Endothelial cell of umbilical vein (primary cell): ENCODE results near the gene GALNT1. TPM values are rescaled to one million over a fixed set of nuclear protein-coding genes. Genes with fewer than 3 reads are reported as not detected.

Experiments
- BruUV-seq: library from RNA; stranded (reverse); fragments of 400-500 nt; replicated peaks from 2 replicates; lab custom pipeline; 2021; lab: Mats Ljungman, UMichigan
- CTCF ChIA-PET: fragments of 300-600, 350-600 bp; sonication (Branson Sonifier 250); formaldehyde crosslinking; loops from one replicate; lab custom pipeline; 2021; ENCODE audit warnings: antibody characterized with exemption, inconsistent platforms; lab: Charles Lee
- POLR2A ChIA-PET: fragments of 300-600, 350-600 bp; sonication (Branson Sonifier 250); formaldehyde crosslinking; loops from one replicate; lab custom pipeline; 2021; ENCODE audit warnings: antibody characterized with exemption, inconsistent platforms; lab: Charles Lee
- DNase-seq: peaks from one replicate; pipeline ENCODE4 v3.0.0-alpha.2; 2011; ENCODE audit warnings: low read depth, low spot score
- FAIRE-seq: peaks from 2 replicates; lab custom pipeline; 2011; peaks lifted over from hg19 to GRCh38; lab: Jason Lieb, UNC
- H2AFZ ChIP-seq: 2 replicates; pipeline ENCODE4 v1.6.0; 2012; ENCODE audit warnings: low read depth, low read length, control low read depth, inconsistent platforms
- H3K27ac ChIP-seq: 2 replicates; pipeline ENCODE4 v1.5.1; 2011; ENCODE audit warnings: low read depth, mild to moderate bottlenecking, control low read depth, low read length, moderate library complexity; ENCODE audit not compliant: insufficient read depth
- H3K27me3 ChIP-seq, 2 experiments: 2 replicates each; pipeline versions ENCODE4 v1.6.0 to v1.6.1; 2011; ENCODE audit warnings: low read length in 2 of 2, mixed read lengths in 1 of 2; ENCODE audit not compliant: control insufficient read depth in 2 of 2, insufficient read depth in 2 of 2
- H3K36me3 ChIP-seq, 2 experiments: 2 replicates in 1 of 2; 3 replicates in 1 of 2; pipeline ENCODE4 v1.5.1; 2011; ENCODE audit warnings: low read length in 2 of 2, mild to moderate bottlenecking in 1 of 2, moderate library complexity in 1 of 2; ENCODE audit not compliant: control insufficient read depth in 2 of 2, insufficient read depth in 2 of 2; ENCODE audit errors: extremely low read depth in 1 of 2
- H3K4me1 ChIP-seq: 3 replicates; pipeline ENCODE4 v1.5.1; 2011; ENCODE audit warnings: mild to moderate bottlenecking, low read length; ENCODE audit not compliant: control insufficient read depth, insufficient read depth; ENCODE audit errors: extremely low read depth
- H3K4me2 ChIP-seq: 2 replicates; pipeline ENCODE4 v1.6.1; 2011; ENCODE audit warnings: low read length, control low read depth, mixed read lengths; ENCODE audit not compliant: insufficient read depth
- H3K4me3 ChIP-seq, 3 experiments: fragments of 200-600 bp in 1 of 3; sonication (generic), shearing (Covaris generic) in 1 of 3; replicated peaks in 1 of 3; 2 replicates each; pipeline ENCODE4 v1.5.1; 2011 to 2016; ENCODE audit warnings: control low read depth in 3 of 3, low read length in 3 of 3, mild to moderate bottlenecking in 2 of 3, inconsistent platforms in 1 of 3, low read depth in 1 of 3, moderate library complexity in 1 of 3; ENCODE audit not compliant: insufficient read depth in 1 of 3
- H3K79me2 ChIP-seq: 2 replicates; pipeline ENCODE4 v1.6.0; 2012; ENCODE audit warnings: low read length, inconsistent platforms; ENCODE audit not compliant: control insufficient read depth, insufficient read depth
- H3K9ac ChIP-seq: replicated peaks from 2 replicates; pipeline ENCODE3; 2011; ENCODE audit warnings: low read length, control low read depth; ENCODE audit not compliant: insufficient read depth; ENCODE audit errors: extremely low read depth
- H3K9me1 ChIP-seq: replicated peaks from 3 replicates; pipeline ENCODE4 v1.6.0; 2011; ENCODE audit warnings: mild to moderate bottlenecking, low read length; ENCODE audit not compliant: control insufficient read depth, insufficient read depth; ENCODE audit errors: extremely low read depth
- H3K9me3 ChIP-seq: replicated peaks from 2 replicates; pipeline ENCODE4 v1.5.1; 2012; ENCODE audit warnings: low read length, inconsistent platforms; ENCODE audit not compliant: control insufficient read depth, insufficient read depth
- H4K20me1 ChIP-seq: replicated peaks from 2 replicates; pipeline ENCODE3; 2011; ENCODE audit warnings: mild to moderate bottlenecking, low read length; ENCODE audit not compliant: control insufficient read depth, insufficient read depth; ENCODE audit errors: extremely low read depth
- EZH2 ChIP-seq: IDR thresholded peaks from 2 replicates; pipeline ENCODE4 v1.6.1; 2012; ENCODE audit warnings: borderline replicate concordance, low read depth, mild to moderate bottlenecking, moderate library complexity, low read length, inconsistent platforms; ENCODE audit not compliant: severe bottlenecking
- FOS ChIP-seq: IDR thresholded peaks from 2 replicates; pipeline ENCODE4 v1.6.1; 2011; ENCODE audit warnings: mild to moderate bottlenecking, low read length, moderate library complexity, borderline replicate concordance; ENCODE audit not compliant: insufficient read depth
- GATA2 ChIP-seq: IDR thresholded peaks from 2 replicates; pipeline ENCODE4 v1.7.0; 2011; ENCODE audit warnings: low read depth, mild to moderate bottlenecking, moderate library complexity, mixed read lengths, low read length; ENCODE audit not compliant: insufficient read length, insufficient read depth
- JUN ChIP-seq: IDR thresholded peaks from 2 replicates; pipeline ENCODE4 v1.6.1; 2011; ENCODE audit warnings: borderline replicate concordance, low read depth; ENCODE audit not compliant: insufficient read length, insufficient read depth
- MYC ChIP-seq: IDR thresholded peaks from one replicate; pipeline ENCODE4 v1.6.1; 2011; ENCODE audit warnings: mild to moderate bottlenecking, low read depth, low read length
- POLR2A ChIP-seq: IDR thresholded peaks from 2 replicates; pipeline ENCODE4 v1.6.1; 2012; ENCODE audit warnings: low read depth, mild to moderate bottlenecking, control low read depth, low read length
- dilution Hi-C: fragments of 300-500 bp; cut with MboI; formaldehyde crosslinking; loops from one replicate; pipeline ENCODE4 v1.15.0; 2019; ENCODE audit warnings: low sequenced_read_pairs; ENCODE audit not compliant: extremely low pct_ligation_motif_present
- intact Hi-C: fragments of 100-400 bp; cut with micrococcal nuclease; formaldehyde crosslinking; loops from one replicate; pipeline ENCODE4 v1.10.0; 2022
- polyA plus RNA-seq, 4 experiments: library from polyadenylated mRNA; depleted of rRNA in 3 of 4; stranded (reverse) in 3 of 4; unstranded in 1 of 4; fragments of >200 nt; gene quantifications; 2 replicates each; pipeline versions ENCODE4 v1.2.1 to v1.2.3, GENCODE V29; 2011 to 2012; ENCODE audit warnings: missing spikeins in 1 of 4
- total RNA-seq: library from RNA; stranded (reverse); gene quantifications from 2 replicates; pipeline ENCODE4 v1.2.3, GENCODE V29; 2021
- TF ChIP-seq, protein P1 (sequence below), 2 donors: IDR thresholded peaks; 1 replicate in 1 of 2; 2 replicates in 1 of 2; pipeline ENCODE4 v1.5.1; 2011; ENCODE audit warnings: low read length in 2 of 2, mild to moderate bottlenecking in 2 of 2, moderate library complexity in 2 of 2, control low read depth in 1 of 2, inconsistent platforms in 1 of 2, low read depth in 1 of 2; ENCODE audit not compliant: insufficient read depth in 1 of 2; ENCODE audit errors: extremely low read depth in 1 of 2
- TF ChIP-seq, protein P2 (sequence below): IDR thresholded peaks from 2 replicates; pipeline ENCODE4 v1.6.1; 2011; ENCODE audit not compliant: insufficient read depth, insufficient read length

The GALNT1 gene
- total and polyA plus RNA-seq, 2 donors (not counting 3 experiments of a cell fraction or from before 2014, with no cell fraction given) = 89.9 to 360 TPM

DNA sequence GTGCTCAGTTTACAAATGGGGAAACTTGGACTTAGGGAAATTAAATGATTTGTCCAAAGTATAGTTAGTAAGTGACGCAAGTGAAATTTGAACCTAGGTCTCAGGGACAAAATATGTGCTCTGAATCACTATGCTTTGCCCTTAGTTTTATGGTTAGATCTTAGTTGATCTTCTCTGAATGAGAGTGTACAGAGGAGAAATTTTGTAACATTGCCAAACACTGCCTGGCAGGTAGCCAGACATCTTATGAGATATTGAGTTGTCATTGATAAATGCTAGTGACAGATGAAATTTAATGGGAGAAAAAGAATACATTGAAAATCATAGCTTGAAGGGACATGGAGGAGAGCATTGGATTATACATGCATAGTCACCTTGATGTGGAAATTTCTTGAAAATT lies 91.4 kb downstream of the GALNT1 start:
- FAIRE-seq = no peak
- H3K4me3 ChIP-seq = no peak overlapping the region
- H3K9ac ChIP-seq = no peak overlapping the region
- H3K9me1 ChIP-seq = no peaks in the 10 kb centered on the region
- intact Hi-C loops = no loop called here
- no TSS peak for BruUV-seq
- ChIA-PET CTCF (no interaction called here), POLR2A (no interaction called here)
- H4K20me1 ChIP-seq = no peaks in the 10 kb centered on the region
- dilution Hi-C loops = no loop called here
- H3K36me3 ChIP-seq = peaks cover 5% of the 10 kb centered on the region in 2 experiments
- H3K9me3 ChIP-seq = no peaks in the 10 kb centered on the region
- H3K4me1 ChIP-seq = peaks cover 7% of the 10 kb centered on the region
- TF ChIP-seq FOS = no peak
- no peak for TF ChIP-seq JUN
- TF ChIP-seq, protein P1, sequence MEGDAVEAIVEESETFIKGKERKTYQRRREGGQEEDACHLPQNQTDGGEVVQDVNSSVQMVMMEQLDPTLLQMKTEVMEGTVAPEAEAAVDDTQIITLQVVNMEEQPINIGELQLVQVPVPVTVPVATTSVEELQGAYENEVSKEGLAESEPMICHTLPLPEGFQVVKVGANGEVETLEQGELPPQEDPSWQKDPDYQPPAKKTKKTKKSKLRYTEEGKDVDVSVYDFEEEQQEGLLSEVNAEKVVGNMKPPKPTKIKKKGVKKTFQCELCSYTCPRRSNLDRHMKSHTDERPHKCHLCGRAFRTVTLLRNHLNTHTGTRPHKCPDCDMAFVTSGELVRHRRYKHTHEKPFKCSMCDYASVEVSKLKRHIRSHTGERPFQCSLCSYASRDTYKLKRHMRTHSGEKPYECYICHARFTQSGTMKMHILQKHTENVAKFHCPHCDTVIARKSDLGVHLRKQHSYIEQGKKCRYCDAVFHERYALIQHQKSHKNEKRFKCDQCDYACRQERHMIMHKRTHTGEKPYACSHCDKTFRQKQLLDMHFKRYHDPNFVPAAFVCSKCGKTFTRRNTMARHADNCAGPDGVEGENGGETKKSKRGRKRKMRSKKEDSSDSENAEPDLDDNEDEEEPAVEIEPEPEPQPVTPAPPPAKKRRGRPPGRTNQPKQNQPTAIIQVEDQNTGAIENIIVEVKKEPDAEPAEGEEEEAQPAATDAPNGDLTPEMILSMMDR (IDR thresholded peaks at IDR 0.05; ENCODE audit: extremely low read depth in 1 of 2, insufficient read depth in 1 of 2, low read depth in 1 of 2, low read length in 2 of 2) = no peak
- no peak for TF ChIP-seq EZH2
- TF ChIP-seq POLR2A = no peak
- no peak for TF ChIP-seq MYC
- TF ChIP-seq, protein P2, sequence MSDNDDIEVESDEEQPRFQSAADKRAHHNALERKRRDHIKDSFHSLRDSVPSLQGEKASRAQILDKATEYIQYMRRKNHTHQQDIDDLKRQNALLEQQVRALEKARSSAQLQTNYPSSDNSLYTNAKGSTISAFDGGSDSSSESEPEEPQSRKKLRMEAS = no peak
- no peak for TF ChIP-seq GATA2
- H3K4me2 ChIP-seq = no peak overlapping the region
- no peaks in the 10 kb centered on the region for H3K27me3 ChIP-seq
- H2AFZ ChIP-seq = no peak overlapping the region
- H3K79me2 ChIP-seq = peaks cover 13% of the 10 kb centered on the region
- DNase-seq = no peak
- H3K27ac ChIP-seq = no peak overlapping the region
